ENCODE results near the gene SIX5. TPM values are rescaled to one million over a fixed set of nuclear protein-coding genes. Genes with fewer than 3 reads are reported as not detected.

SIX5 gene
- total RNA-seq, 1 experiment from 2014 or later: 38.7 TPM

- POLR2A ChIA-PET: no interaction called here
- Histone ChIP-seq H3K9me3 (ENCODE audit: control insufficient read depth, insufficient read depth, low read depth, low read length) (no peaks in the 10 kb centered on the region), H3K36me3 (ENCODE audit: control insufficient read depth, insufficient read depth, low read length) (no peaks in the 10 kb centered on the region), H3K27me3 (ENCODE audit: control insufficient read depth, insufficient read depth, low read length) (no peaks in the 10 kb centered on the region), H3K27ac (ENCODE audit: low read length) (no peak overlapping the region), H3K4me3 (ENCODE audit: low read depth in 2 of 2, low read length in 2 of 2) (no peak overlapping the region), H3K4me1 (ENCODE audit: control insufficient read depth, insufficient read depth, low read length) (no peaks in the 10 kb centered on the region)
- intact Hi-C loops (cut with micrococcal nuclease; ENCODE audit: unreplicated experiment): no loop called here
- ATAC-seq (no peak), DNase-seq (ENCODE audit: low read depth, low spot score) (no peak)
- CTCF ChIA-PET: no interaction called here
- in situ Hi-C loops (cut with HindIII; ENCODE audit: low pct_unique_long_range_greater_than_20kb, low sequenced_read_pairs): no loop called here
- TF ChIP-seq REST (IDR thresholded peaks at IDR 0.05; ENCODE audit: insufficient read depth in 1 of 2, low read depth in 2 of 2, low read length in 1 of 2) (no peak), TCF7L2 (IDR thresholded peaks at IDR 0.05; ENCODE audit: low read depth, low read length) (no peak), CTCF (IDR thresholded peaks at IDR 0.05) (no peak), POLR2AphosphoS5 (IDR thresholded peaks at IDR 0.05; ENCODE audit: low read depth, low read length) (no peak), SIN3A (IDR thresholded peaks at IDR 0.05; ENCODE audit: borderline replicate concordance, insufficient read depth, low read depth, low read length) (no peak)
- no TSS peak for BruUV-seq (replicated peaks)
Measured at GRCh38 chr19:45754323-45754722, 14.7 kb downstream of the SIX5 start.

GRCh38 chr19:45753548-45753947 lies 15.5 kb downstream of the SIX5 start:
- Histone ChIP-seq H3K27ac (ENCODE audit: low read length) (no peak overlapping the region), H3K4me3 (ENCODE audit: low read depth in 2 of 2, low read length in 2 of 2) (no peak overlapping the region), H3K27me3 (ENCODE audit: control insufficient read depth, insufficient read depth, low read length) (no peaks in the 10 kb centered on the region), H3K9me3 (ENCODE audit: control insufficient read depth, insufficient read depth, low read depth, low read length) (no peaks in the 10 kb centered on the region), H3K36me3 (ENCODE audit: control insufficient read depth, insufficient read depth, low read length) (no peaks in the 10 kb centered on the region), H3K4me1 (ENCODE audit: control insufficient read depth, insufficient read depth, low read length) (no peaks in the 10 kb centered on the region)
- intact Hi-C loops (cut with micrococcal nuclease; ENCODE audit: unreplicated experiment) (no loop called here), in situ Hi-C loops (cut with HindIII; ENCODE audit: low pct_unique_long_range_greater_than_20kb, low sequenced_read_pairs) (no loop called here)
- no TSS peak for BruUV-seq (replicated peaks)
- ATAC-seq (no peak), DNase-seq (ENCODE audit: low read depth, low spot score) (no peak)
- CTCF ChIA-PET: no interaction called here
- POLR2A ChIA-PET: no interaction called here
- no peak for TF ChIP-seq TCF7L2 (IDR thresholded peaks at IDR 0.05; ENCODE audit: low read depth, low read length)
- no peak for TF ChIP-seq SIN3A (IDR thresholded peaks at IDR 0.05; ENCODE audit: borderline replicate concordance, insufficient read depth, low read depth, low read length)
- no peak for TF ChIP-seq POLR2AphosphoS5 (IDR thresholded peaks at IDR 0.05; ENCODE audit: low read depth, low read length)
- TF ChIP-seq REST (IDR thresholded peaks at IDR 0.05; ENCODE audit: insufficient read depth in 1 of 2, low read depth in 2 of 2, low read length in 1 of 2): no peak
- no peak for TF ChIP-seq CTCF (IDR thresholded peaks at IDR 0.05)
